ENCODE measurements around the gene FEZF2.

Gene FEZF2

GRCh38 chr3:62373215-62373614 is at the start of gene FEZF2:
FEZF2 (minus strand) TSS chr3:62373550; CDS start chr3:62372868, 682 bp downstream.
- DNase-seq (ENCODE audit: low read depth) = no peak

GRCh38 chr3:62421207-62421606 is 47.9 kb upstream of the FEZF2 start:
- no peak for DNase-seq (ENCODE audit: low read depth)

- no peak for DNase-seq (ENCODE audit: low read depth)
These were observed 42.8 kb upstream of the FEZF2 start for GRCh38 chr3:62416144-62416543.

- no peak for DNase-seq (ENCODE audit: low read depth)
These were observed 42.0 kb upstream of the FEZF2 start for GRCh38 chr3:62415312-62415801.

GRCh38 chr3:62414786-62415185 is 41.4 kb upstream of the FEZF2 start:
- no peak for DNase-seq (ENCODE audit: low read depth)

GRCh38 chr3:62413687-62414086 is 40.3 kb upstream of the FEZF2 start:
- DNase-seq (ENCODE audit: low read depth) = no peak

GRCh38 chr3:62406945-62407344 is 33.6 kb upstream of the FEZF2 start:
- DNase-seq (ENCODE audit: low read depth) = no peak

GRCh38 chr3:62405566-62405965 is 32.2 kb upstream of the FEZF2 start:
- no peak for DNase-seq (ENCODE audit: low read depth)

GRCh38 chr3:62405135-62405534 is 31.8 kb upstream of the FEZF2 start:
- no peak for DNase-seq (ENCODE audit: low read depth)

- DNase-seq (ENCODE audit: low read depth) = no peak
These were observed 31.0 kb upstream of the FEZF2 start for GRCh38 chr3:62404321-62404720.

GRCh38 chr3:62403765-62404164 is 30.4 kb upstream of the FEZF2 start:
- DNase-seq (ENCODE audit: low read depth) = no peak

- DNase-seq (ENCODE audit: low read depth) = no peak
These were observed 19.4 kb upstream of the FEZF2 start for GRCh38 chr3:62392626-62393292.

GRCh38 chr3:62387251-62387650 is 13.9 kb upstream of the FEZF2 start:
- no peak for DNase-seq (ENCODE audit: low read depth)

- no peak for DNase-seq (ENCODE audit: low read depth)
These were observed 6.0 kb upstream of the FEZF2 start for GRCh38 chr3:62379321-62379798.

- DNase-seq (ENCODE audit: low read depth) = no peak
These were observed 5.6 kb upstream of the FEZF2 start for GRCh38 chr3:62378921-62379320.

- DNase-seq (ENCODE audit: low read depth) = no peak
These were observed 5.0 kb upstream of the FEZF2 start for GRCh38 chr3:62378311-62378789.

- DNase-seq (ENCODE audit: low read depth) = no peak
These were observed 3.8 kb upstream of the FEZF2 start for GRCh38 chr3:62376906-62377877.

GRCh38 chr3:62376454-62376720 is 3.0 kb upstream of the FEZF2 start:
- DNase-seq (ENCODE audit: low read depth) = no peak

- DNase-seq (ENCODE audit: low read depth) = no peak
These were observed 2.5 kb upstream of the FEZF2 start for GRCh38 chr3:62375655-62376453.

GRCh38 chr3:62374341-62375218 is 1.2 kb upstream of the FEZF2 start:
- no peak for DNase-seq (ENCODE audit: low read depth)

GRCh38 chr3:62373714-62374333 is 474 bp upstream of the FEZF2 start:
- no peak for DNase-seq (ENCODE audit: low read depth)

Measured in GM04503 (cell line).